ENCODE data around the gene NUDT4.

The NUDT4 gene

DNA sequence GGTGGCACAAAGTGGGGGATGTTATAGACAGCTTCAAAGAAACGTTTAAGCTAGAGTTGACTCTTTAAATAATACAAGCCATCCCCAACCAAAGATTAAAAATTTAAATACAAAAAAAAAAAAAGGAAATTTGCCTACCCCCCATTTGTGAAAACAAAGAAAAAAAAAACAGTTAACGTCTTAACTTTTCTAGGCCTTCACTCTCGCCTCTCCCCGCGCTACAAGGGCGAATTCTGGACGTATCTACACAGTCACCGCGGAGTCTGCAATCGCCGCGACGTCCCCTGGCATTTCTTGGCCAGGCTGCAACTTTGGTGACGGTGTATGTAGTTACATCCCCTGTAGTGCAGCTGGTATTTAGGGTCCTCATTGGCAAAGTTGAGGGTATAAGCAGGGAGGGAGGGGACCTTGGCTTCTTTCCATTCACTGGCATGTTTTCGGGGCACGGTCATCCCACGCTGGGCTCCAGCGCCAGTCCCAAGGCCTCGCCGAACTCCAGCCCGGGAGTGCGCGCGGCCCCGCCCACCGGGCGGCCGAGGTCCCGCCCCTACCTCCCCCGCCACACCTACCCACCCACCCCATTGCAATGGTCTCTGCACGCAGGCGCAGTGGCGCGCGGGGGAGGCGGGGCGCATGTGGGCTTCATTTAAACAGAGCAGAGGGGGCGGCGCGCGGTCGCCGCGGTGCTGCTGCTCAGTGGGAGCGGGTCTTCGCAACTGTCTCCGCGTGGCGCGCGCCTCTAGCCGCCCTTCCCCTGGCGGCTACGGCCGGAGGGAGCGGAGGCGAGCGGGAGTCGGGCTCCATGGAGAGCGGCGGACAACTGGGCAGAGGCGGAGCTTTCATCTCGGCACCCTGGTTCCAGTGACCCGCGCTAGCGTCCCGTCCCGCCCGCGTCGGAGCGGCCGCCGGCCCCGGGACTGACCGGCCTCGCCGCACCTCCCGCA lies at the start of gene NUDT4:
Gene NUDT4 (plus strand): TSS at position 674 of the 944 bp plus-strand sequence. CDS start 398 bp downstream, outside the sequence.
- peak; percentile 96 for DNase-seq

DNA sequence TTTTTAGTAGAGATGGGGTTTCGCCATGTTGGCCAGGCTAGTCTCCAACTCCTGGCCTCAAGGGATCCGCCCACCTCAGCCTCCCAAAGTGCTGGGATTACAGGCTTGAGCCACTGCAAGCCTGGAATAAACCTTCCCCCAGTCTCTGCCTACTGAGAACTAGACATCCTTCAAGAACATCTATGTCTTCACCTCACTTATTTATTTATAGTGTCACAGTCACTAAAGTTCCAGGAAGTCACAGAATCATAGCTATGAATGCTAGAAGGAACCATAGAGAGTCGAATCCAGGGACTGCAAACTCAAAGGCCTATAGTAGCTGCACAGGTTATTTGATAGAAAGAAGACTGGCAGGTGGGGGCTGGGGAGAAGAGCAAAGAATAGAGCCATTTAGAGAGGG lies 44.7 kb upstream of the NUDT4 start:
- DNase-seq: no peak

DNA sequence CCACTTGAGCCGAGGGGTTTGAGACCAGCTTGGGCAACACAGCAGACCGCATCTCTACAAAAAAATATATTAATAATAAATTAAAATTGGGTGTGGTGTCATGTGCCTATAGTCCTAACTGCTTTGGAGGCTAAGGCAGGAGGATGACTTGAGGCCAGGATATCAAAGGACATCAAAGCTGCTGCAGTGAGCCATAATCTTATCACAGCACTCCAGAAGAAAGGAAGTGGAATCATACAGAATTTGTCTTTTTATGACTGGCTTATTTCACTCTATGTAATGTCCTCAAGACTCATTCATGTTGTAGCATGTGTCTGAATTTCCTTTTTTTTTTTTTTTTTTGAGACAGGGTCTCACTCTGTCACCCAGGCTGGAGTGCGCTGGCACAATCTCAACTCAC lies 43.9 kb upstream of the NUDT4 start:
- DNase-seq: no peak

DNA sequence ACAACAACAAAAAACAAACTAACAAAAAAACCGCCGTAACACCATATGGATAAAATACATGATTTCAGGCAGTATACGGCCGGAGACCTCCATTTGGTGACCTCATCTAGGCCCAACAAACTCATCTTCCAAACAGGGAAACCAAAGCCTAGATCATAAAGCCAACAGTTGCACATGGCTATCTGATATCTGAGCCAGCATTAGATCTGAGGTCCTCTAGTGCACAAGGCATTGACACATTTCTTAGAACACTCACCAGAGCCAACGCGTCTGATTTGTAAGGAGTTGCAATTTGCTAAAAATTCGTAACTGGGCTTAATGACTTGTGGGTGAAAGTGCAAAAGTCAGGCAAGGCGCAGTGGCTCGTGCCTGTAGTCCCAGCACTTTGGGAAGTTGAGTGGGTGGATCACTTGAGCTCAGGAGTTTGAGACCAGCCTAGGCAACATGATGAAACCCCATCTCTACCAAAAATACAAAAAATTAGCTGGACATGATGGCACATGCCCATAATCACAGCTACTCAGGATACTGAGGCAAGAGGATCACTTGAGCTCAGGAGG lies 42.0 kb upstream of the NUDT4 start:
- no peak for DNase-seq

DNA sequence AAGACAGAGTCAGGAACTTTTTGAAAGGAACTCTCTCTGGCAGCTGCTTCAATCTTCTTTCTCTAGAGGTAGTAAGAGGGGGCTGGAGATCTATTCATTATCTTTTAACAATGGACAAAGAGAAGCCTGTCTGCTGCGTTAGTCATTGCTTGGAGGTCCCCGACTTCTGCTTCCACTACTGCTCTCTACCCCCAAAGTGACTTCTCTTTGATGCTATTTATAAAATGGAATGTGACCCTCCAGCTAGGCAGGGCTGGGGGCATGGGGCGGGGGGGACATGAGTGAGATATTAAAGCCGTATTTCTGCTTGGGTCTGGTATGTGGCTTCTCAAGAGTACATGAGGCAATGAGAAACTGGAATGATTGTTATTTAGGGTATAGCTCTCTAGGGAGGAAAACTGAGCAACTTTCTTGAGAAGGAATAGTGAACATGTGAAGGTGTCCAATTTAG lies 41.4 kb upstream of the NUDT4 start:
- DNase-seq: no peak

DNA sequence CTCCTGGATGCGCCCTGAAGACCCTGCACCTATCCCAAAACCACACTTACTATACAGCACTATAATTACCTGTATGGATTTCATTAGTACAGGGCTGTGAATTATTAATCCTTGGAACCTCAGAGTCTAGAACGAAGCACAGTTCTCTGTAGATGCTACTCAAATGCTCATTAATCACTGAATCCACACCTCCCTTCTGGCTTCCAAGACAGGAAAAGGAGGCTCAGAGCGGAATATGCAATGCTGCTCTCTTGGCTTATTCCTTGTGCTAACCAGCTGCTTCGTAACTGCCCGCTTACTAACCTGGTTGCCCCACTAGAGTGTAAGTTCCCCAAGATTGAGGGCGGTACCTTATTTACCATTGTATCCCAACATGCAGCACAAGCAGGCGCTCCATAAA lies 39.1 kb upstream of the NUDT4 start:
- no peak for DNase-seq

DNA sequence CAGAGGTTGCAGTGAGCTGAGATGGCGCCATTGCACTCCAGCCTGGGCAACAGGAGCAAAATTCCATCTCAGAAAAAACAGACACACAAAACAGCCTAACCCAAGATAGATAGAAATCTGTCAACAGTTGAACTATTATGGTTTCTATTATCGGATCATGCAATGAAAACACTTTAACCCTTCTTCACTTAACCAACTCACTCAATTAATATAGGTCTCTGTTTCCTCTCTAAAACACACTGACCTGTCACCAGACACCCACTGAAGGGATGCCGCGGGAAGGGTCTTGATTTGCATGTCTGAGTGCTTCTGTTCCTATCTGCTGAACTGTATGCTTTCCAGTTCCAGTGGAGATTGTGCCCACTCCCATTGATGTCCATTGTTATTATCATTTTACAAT lies 38.0 kb upstream of the NUDT4 start:
- no peak for DNase-seq

DNA sequence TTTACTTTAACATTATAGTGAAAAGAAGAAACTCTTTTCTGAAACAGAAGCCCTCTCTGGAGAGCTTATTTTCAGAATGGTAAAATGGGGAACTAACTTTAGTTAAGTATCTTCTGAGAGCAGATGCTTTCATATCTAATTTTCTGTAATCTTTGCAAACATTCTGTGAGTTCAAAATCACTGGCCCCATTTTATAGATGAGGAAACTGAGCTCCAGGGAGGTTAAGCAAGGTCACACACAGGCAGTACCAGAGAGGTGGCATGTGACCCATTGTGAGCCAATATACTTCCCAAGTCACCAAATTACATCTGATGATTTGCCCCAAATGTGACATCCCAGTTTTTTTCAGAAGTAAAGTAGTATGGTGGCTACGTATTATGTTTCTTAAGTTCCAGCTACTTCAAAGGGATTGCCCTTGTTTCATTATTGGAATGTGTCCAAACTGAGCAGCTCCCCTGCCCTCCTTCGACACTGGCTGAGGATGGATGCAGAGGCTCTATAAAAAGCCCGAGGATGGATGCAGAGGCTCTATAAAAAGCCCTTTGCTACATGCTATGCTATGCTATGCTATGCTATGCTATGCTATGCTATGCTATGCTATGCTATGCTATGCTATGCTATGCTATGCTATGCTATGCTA lies 36.2 kb upstream of the NUDT4 start:
- no peak for DNase-seq

DNA sequence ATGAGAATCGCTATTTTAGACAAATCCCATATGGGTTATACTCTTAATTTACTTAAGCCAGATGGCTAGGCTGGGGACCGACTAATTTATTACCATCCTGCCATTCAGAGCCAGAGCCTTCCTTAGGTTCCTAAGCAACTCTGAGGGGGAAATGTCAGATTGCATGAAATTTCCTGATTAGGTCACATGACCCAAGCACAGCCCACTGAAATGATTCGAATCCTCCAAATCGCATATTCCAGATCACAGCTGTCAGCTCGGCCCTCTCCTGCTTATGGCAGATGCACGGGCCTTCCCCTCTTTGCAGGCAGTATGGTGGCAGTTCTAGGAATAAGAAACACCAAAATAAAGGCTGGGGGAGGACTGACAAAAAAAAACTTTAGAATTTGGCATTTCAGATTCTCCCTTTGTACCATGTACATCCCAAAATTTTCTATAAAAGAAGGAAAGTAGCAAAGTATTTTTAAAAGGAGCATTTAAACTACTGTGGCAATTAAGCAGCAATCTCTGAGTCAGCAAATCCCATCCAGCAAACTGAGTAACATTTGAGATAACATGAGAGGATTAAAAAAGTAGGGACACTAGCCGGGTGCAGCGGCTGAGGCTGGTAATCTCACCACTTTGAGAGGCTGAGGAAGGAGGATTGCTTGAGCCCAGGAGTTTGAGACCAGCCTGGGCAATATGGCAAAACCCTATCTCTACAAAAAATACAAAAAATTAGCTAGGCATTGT lies 30.5 kb upstream of the NUDT4 start:
- no peak for DNase-seq

DNA sequence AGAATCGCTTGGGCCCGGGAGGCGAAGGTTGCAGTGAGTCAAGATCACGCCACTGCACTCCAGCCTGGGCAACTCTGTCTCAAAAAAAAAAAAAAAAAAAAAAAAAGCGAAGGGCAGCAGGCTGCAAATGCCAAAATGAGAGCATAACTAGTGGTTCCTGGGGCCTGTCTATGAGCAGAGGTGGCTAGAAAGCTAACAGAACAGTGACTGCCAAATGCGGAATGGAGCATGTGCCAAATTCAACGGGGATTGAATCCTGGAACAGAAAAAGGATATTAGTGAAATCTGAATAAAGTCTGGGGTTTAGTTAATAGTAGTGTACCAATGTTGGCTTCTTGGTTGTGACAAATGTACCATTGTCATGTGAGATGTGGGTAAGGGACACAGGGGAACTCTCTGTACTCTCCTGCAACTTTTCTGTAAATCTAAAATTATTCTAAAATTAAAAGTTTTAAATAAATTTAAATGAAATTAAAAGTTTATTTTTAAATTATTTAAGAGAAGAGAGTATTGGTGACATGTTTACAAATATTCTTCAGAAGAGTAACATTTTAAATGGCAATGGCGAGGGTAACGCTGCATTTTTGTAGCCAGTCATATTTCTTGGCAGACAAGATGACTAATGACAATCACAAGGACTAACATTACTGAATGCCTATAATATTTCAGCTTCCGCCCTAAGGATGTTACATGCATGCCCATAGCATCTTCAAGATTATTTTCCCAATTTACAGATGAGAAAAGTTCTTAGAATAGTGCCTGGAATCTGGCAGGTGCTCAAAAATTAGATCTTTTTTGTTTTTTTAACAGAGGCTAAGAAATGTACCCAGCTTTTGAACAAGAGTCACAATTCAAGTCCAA lies 28.9 kb upstream of the NUDT4 start:
- DNase-seq: no peak

DNA sequence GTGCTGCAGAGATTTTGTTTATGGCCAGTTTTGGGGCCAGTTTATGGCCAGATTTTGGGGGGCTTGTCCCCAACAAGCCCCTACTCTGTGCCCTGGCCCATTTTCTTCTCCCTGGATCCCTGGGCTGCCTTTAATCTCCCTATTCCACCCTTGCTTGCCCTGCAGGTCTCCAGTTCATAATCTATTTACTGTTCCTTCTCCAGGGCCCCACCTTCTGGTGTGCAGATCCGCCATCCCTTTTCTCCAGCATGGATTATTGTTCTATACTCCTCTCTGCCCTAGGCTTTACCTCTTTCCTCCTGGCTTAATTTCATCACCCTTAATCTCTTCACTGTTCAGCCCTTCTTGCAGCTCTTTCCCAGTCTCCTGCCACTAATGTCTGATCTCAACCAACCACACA lies 26.0 kb upstream of the NUDT4 start:
- no peak for DNase-seq

GRCh38 chr12:93352321-93352720 lies 25.4 kb upstream of the NUDT4 start:
- no peak for DNase-seq

DNA sequence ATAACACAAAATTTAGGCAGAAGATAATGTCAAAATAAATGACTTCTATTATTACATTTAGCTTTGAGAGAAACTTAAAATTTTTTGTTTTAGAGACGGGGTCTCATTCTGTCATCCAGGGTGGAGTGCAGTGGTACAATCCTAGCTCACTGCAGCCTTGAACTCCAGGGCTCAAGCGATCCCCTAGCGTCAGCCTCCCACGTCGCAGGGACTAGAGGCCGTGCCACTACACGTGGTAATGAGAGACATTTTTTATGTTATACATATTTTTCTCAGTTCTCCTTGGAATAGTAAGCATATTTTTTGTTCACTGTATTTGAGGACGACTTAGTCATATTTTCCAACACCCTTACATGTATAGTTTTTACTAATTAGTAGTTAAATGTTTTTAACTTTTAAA lies 21.5 kb upstream of the NUDT4 start:
- DNase-seq: no peak

DNA sequence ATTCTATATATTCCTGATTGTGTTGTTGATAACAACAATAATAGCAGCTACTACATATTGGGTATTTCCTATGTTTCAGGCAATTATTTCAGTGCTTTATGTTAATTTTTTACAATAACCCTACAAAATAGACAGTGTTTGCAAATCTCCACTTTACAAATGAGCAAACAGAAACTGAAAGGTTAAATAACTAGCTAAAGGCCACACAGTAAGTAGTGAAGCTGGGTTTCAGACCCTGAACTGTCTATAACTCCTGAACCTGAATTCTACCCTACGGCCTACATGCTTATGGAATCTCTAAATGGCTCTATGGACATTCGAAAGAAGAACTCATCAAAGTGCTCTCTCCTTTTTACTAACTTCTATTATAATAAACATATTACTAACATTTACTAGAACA lies 19.7 kb upstream of the NUDT4 start:
- DNase-seq: no peak

DNA sequence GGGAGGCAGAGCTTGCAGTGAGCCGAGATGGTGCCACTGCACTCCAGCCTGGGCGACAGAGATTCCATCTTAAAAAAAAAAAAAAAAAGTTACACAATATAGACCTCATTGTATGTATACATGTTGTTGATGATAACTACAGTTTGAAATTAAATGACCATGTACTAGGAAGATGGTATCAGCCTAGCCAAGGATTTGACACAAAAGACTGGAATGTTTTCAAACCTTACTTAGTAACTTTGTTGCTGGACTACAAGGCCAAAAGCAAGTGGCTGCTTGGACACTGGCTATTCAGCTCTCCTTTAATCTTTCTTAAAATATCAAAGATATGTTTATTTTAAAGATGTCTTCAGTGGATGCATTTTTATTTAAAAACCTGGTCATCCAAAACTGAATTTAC lies 18.9 kb upstream of the NUDT4 start:
- no peak for DNase-seq

DNA sequence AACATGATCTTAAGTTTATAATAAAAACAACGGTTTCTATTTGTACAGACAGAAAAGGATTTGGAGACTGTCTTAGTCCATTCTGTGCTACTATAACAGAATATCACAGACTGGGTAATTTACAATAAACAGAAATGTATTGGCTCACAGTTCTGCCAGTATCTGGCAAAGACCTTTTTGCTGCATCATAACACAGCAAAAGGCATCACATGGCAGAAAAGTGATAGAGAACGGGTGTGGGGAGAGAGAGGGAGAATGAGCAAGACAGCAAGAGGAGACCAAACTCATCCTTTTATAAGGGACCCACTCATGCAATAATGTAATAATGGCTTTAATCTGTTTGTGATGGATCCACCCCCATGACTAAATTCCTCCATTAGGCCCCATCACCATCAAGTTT lies 17.0 kb upstream of the NUDT4 start:
- DNase-seq: no peak

DNA sequence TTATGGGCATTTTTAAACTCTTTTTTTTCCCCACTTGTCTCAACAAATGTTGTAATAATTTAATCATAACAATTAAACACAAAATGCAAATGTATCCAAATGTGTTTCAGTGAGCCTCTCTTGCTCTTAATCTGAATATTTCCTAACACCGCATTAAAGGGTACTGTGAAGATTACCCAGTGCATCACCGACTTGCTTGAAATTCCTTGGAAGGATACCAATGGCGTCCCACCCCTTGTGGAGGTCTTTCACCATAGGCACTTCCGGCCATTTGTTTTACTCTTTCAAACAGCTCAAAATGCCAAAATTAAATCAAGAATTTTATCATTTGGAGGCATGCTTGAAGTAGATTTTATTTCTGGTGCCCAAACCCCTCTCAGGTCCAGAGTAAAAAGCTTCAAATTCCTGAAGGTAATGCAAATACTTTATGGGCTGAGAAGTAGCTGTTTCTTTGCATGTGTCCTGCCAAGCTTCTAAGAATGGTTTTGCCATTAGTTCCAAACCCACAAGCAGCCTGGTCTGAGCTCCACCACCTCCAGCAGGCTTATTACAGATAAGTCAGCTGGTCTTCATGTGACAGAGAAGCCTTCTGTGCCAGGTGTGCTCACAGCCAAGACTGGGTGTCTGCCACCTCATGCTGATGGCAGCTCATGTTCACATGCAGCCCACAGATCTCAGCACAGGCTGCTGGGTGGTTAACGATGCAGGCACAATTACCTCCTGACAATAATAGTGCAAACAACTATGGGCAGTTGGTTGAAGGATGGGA lies 16.4 kb upstream of the NUDT4 start:
- no peak for DNase-seq

DNA sequence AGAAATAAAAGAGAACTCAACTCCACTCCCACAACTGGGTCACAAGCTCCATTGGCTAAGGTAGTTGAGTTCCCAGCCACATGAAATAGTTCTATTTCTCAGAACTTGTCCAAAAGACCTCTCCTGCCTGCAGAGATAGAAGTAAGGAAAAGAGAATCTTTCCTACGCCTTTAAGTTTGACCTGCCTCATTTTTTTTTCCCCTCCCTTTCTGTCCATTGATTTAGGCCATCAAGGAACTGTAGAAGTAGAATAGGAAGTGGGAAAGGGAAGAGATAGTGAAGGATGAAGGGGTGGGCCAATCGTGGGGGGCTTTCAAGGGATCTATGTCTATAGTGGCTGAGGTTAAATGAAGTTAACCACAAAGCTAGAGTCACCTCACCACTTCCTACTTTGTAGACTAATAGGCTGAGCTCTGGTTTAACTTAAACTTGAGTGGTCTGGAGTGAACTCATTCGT lies 13.9 kb upstream of the NUDT4 start:
- DNase-seq: peak; percentile 16

DNA sequence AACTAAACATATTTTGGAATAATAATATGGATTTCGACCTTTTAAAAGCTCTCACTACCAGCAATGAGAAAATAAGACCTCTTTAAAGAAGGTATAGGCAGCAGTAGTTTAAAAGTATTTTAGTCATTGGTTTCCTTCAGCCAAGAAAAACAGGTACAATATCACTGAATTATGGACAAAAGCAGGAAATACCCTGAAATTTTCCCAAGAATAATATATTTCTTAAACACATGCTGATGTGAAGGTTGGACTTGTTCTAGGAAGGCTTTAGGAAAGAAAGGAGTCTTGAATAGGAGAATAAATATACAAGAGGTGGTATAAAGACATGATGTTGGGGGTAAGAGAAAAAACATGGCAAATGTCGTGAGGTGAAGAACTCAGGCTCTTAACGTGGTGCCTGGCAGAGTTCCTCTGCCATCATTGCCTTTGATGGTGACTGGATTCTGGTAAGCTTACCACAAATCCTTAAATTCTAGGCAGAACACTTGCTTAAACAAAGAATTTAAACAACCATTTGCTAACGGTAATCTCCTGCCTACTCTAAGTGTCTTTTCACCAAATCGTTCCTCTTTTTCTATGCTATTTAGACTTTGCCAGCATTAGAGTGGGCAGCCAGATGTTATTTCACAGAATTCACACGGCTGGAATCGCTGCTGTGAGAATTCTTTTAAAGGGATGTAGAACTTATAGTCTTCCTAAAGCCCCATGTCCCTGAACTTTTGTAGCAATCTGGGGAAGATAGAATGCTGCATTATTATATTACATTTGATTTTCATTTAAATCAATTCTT lies 11.9 kb upstream of the NUDT4 start:
- no peak for DNase-seq

- DNase-seq: no peak
These were observed 11.3 kb upstream of the NUDT4 start for GRCh38 chr12:93366422-93366821.

DNA sequence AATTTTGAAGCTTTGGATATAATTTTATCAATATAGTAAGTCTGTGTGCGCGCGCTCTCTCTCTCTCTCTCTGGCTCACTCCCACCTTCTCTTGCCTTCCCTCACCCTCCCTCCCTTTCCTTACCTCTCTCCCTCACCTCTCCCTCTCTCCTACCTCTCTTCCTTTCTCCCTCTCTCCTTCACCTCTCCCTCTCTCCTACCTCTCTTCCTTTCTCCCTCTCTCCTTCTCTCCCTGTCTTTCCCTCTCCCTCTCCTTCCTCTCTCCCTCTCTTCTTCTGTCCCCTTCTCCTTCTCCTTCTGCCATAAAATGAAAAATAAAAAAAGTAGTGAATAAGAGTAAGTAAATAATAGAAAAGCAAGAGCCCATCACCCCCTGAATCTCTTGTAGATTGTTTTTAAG lies 9.0 kb upstream of the NUDT4 start:
- no peak for DNase-seq

All from CD4-positive, alpha-beta T cell treated with Interleukin-12 subunit alpha and Interleukin-12 subunit beta, for 1 hour (primary cell).